WTC11 (cell line): ENCODE results near the gene ERC1. TPM values are rescaled to one million over a fixed set of nuclear protein-coding genes. Genes with fewer than 3 reads are reported as not detected.

Source experiments
- ATAC-seq: fragments of 200-7000 bp; cut with Tn5 transposase; 2 replicates; pipeline ENCODE4 v1.10.0; 2021; ENCODE audit warnings: mild to moderate bottlenecking, moderate library complexity
- CTCF ChIA-PET: fragments of 300-600 bp; sonication (Branson Sonifier 250); formaldehyde crosslinking; loops from one replicate; lab custom pipeline; 2021; ENCODE audit warnings: antibody characterized with exemption; lab: Charles Lee
- POLR2A ChIA-PET: fragments of 350-600 bp; sonication (Branson Sonifier 250); formaldehyde crosslinking; loops from one replicate; lab custom pipeline; 2021; ENCODE audit warnings: antibody characterized with exemption; lab: Charles Lee
- DNase-seq: peaks from one replicate; pipeline ENCODE4 v3.0.0; 2021; ENCODE audit warnings: low spot score
- H3K27ac Mint-ChIP-seq: 2 replicates; pipeline ENCODE4 v1.8.0; 2021; ENCODE audit warnings: mixed read lengths
- H3K27me3 Mint-ChIP-seq: 2 replicates; pipeline ENCODE4 v1.8.0; 2021; ENCODE audit warnings: low read depth, mild to moderate bottlenecking, moderate library complexity, mixed read lengths
- H3K36me3 Mint-ChIP-seq: 2 replicates; pipeline ENCODE4 v1.8.0; 2021; ENCODE audit warnings: mixed read lengths
- H3K4me1 Mint-ChIP-seq: 2 replicates; pipeline ENCODE4 v1.8.0; 2022; ENCODE audit warnings: mixed read lengths
- H3K4me3 Mint-ChIP-seq: 2 replicates; pipeline ENCODE4 v1.8.0; 2021; ENCODE audit warnings: mild to moderate bottlenecking, moderate library complexity, mixed read lengths
- H3K9me3 Mint-ChIP-seq: 2 replicates; pipeline ENCODE4 v1.8.0; 2021; ENCODE audit warnings: mixed read lengths
- CTCF ChIP-seq: fragments of 200-600 bp; IDR thresholded peaks from 2 replicates; pipeline ENCODE4 v1.8.0; 2022; ENCODE audit warnings: antibody characterized with exemption
- GTF2I ChIP-seq: fragments of 250-450 bp; sonication (Bioruptor Pico); conservative IDR thresholded peaks from 2 replicates; pipeline ENCODE4 v1.4.0; 2021; ENCODE audit warnings: mild to moderate bottlenecking
- KAT7 ChIP-seq: sonication (generic); formaldehyde crosslinking; IDR thresholded peaks from 2 replicates; pipeline ENCODE4 v1.8.1; 2023; ENCODE audit warnings: missing genetic modification reagents, mild to moderate bottlenecking, borderline replicate concordance
- MAX ChIP-seq: sonication (generic); formaldehyde crosslinking; IDR thresholded peaks from 2 replicates; pipeline ENCODE4 v1.8.0; 2022; ENCODE audit warnings: mild to moderate bottlenecking, missing genetic modification reagents
- MXD4 ChIP-seq: fragments of 250-450 bp; sonication (Bioruptor Pico); IDR thresholded peaks from 2 replicates; pipeline ENCODE4 v1.8.0; 2021; ENCODE audit warnings: mild to moderate bottlenecking, moderate library complexity, borderline replicate concordance
- MYBL2 ChIP-seq: sonication (generic); formaldehyde crosslinking; IDR thresholded peaks from 2 replicates; pipeline ENCODE4 v1.8.1; 2023; ENCODE audit warnings: mild to moderate bottlenecking, moderate library complexity, missing genetic modification reagents
- NFATC4 ChIP-seq: fragments of 250-450 bp; sonication (Bioruptor Pico); IDR thresholded peaks from 2 replicates; pipeline ENCODE4 v1.9.0; 2021; ENCODE audit warnings: mild to moderate bottlenecking
- RELA ChIP-seq: sonication (generic); formaldehyde crosslinking; IDR thresholded peaks from 2 replicates; pipeline ENCODE4 v1.8.1; 2022; ENCODE audit warnings: missing genetic modification reagents, mild to moderate bottlenecking, borderline replicate concordance
- SMAD4 ChIP-seq: sonication (generic); formaldehyde crosslinking; IDR thresholded peaks from 2 replicates; pipeline ENCODE4 v1.8.0; 2022; ENCODE audit warnings: mild to moderate bottlenecking, missing genetic modification reagents
- SOX15 ChIP-seq: fragments of 250-450 bp; sonication (Bioruptor Pico); IDR thresholded peaks from 2 replicates; pipeline ENCODE4 v1.9.0; 2021; ENCODE audit warnings: mild to moderate bottlenecking
- TEAD1 ChIP-seq: sonication (generic); formaldehyde crosslinking; IDR thresholded peaks from 2 replicates; pipeline ENCODE4 v1.8.0; 2022; ENCODE audit warnings: mild to moderate bottlenecking, missing genetic modification reagents
- TEAD4 ChIP-seq: sonication (generic); formaldehyde crosslinking; IDR thresholded peaks from 2 replicates; pipeline ENCODE4 v1.8.0; 2022; ENCODE audit warnings: mild to moderate bottlenecking, missing genetic modification reagents
- ZNF138 ChIP-seq: sonication (generic); formaldehyde crosslinking; conservative IDR thresholded peaks from 2 replicates; pipeline ENCODE4 v1.8.1; 2022; ENCODE audit warnings: mild to moderate bottlenecking, moderate library complexity, missing genetic modification reagents
- ZNF232 ChIP-seq: sonication (generic); formaldehyde crosslinking; IDR thresholded peaks from 2 replicates; pipeline ENCODE4 v1.8.0; 2022; ENCODE audit warnings: mild to moderate bottlenecking, missing genetic modification reagents
- ZNF281 ChIP-seq: sonication (generic); formaldehyde crosslinking; IDR thresholded peaks from 2 replicates; pipeline ENCODE4 v1.8.0; 2023; ENCODE audit warnings: mild to moderate bottlenecking, missing genetic modification reagents
- ZNF396 ChIP-seq: fragments of 250-450 bp; sonication (Bioruptor Pico); IDR thresholded peaks from 2 replicates; pipeline ENCODE4 v1.8.0; 2021; ENCODE audit warnings: mild to moderate bottlenecking, moderate library complexity, borderline replicate concordance
- total RNA-seq: library from RNA; stranded (reverse); gene quantifications from 3 replicates; pipeline ENCODE4 v1.2.3, GENCODE V29; 2021
- TF ChIP-seq, protein P1 (sequence below): sonication (generic); formaldehyde crosslinking; IDR thresholded peaks from 2 replicates; pipeline ENCODE4 v1.8.1; 2023; ENCODE audit warnings: mild to moderate bottlenecking, missing genetic modification reagents, moderate library complexity
- TF ChIP-seq, protein P2 (sequence below): sonication (generic); formaldehyde crosslinking; conservative IDR thresholded peaks from 2 replicates; pipeline ENCODE4 v1.8.1; 2023; ENCODE audit warnings: mild to moderate bottlenecking, low read depth, missing genetic modification reagents, moderate library complexity
- TF ChIP-seq, protein P3 (sequence below): sonication (generic); formaldehyde crosslinking; IDR thresholded peaks from 2 replicates; pipeline ENCODE4 v1.8.1; 2023; ENCODE audit warnings: mild to moderate bottlenecking, missing genetic modification reagents, borderline replicate concordance

Gene ERC1
- total RNA-seq, 1 experiment from 2014 or later = 47.5 TPM

DNA sequence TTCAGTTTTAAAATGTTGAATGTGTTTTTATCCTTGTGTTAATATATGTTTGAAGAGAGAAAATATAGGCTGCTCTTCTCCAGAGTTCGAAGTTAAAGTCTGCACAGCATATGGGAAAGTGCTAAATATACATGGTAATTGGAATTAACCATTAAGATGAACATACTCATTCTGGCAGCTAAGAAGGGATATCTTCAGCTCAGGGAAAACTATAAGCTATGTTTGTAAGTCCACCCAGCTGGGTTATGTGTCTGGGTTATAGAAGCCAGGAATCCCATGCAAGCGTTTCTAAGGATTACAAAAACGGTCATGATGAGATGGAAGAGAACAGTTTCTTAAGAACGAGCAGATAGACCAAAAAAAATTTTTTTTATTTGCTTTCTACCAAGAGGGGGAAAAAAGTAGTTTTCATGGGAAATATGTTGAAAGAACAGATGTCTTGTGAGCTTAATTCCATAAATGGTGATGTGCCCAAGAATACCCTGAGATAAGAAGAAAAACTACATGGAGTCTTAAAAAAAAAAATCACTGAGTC lies 404.5 kb downstream of the ERC1 start:
- H3K36me3 Mint-ChIP-seq = peaks cover 55% of the 10 kb centered on the region
- DNase-seq = no peak
- no peaks in the 10 kb centered on the region for H3K4me1 Mint-ChIP-seq
- no peak overlapping the region for H3K27ac Mint-ChIP-seq
- no peak for ATAC-seq
- POLR2A ChIA-PET = no interaction called here
- no peak overlapping the region for H3K4me3 Mint-ChIP-seq
- TF ChIP-seq KAT7 (no peak), ZNF138 (no peak), RELA (no peak), TEAD1 (CRISPR knock-in tag) (no peak), GTF2I (CRISPR knock-in tag) (no peak), NFATC4 (CRISPR knock-in tag) (no peak), TEAD4 (CRISPR knock-in tag) (no peak), MAX (CRISPR knock-in tag) (no peak), MXD4 (CRISPR knock-in tag) (no peak), SMAD4 (no peak), MYBL2 (CRISPR knock-in tag) (no peak), CTCF (no peak), SOX15 (CRISPR knock-in tag) (no peak), ZNF232 (no peak)
- TF ChIP-seq, protein P1, sequence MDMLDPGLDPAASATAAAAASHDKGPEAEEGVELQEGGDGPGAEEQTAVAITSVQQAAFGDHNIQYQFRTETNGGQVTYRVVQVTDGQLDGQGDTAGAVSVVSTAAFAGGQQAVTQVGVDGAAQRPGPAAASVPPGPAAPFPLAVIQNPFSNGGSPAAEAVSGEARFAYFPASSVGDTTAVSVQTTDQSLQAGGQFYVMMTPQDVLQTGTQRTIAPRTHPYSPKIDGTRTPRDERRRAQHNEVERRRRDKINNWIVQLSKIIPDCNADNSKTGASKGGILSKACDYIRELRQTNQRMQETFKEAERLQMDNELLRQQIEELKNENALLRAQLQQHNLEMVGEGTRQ = no peak
- TF ChIP-seq, protein P2, sequence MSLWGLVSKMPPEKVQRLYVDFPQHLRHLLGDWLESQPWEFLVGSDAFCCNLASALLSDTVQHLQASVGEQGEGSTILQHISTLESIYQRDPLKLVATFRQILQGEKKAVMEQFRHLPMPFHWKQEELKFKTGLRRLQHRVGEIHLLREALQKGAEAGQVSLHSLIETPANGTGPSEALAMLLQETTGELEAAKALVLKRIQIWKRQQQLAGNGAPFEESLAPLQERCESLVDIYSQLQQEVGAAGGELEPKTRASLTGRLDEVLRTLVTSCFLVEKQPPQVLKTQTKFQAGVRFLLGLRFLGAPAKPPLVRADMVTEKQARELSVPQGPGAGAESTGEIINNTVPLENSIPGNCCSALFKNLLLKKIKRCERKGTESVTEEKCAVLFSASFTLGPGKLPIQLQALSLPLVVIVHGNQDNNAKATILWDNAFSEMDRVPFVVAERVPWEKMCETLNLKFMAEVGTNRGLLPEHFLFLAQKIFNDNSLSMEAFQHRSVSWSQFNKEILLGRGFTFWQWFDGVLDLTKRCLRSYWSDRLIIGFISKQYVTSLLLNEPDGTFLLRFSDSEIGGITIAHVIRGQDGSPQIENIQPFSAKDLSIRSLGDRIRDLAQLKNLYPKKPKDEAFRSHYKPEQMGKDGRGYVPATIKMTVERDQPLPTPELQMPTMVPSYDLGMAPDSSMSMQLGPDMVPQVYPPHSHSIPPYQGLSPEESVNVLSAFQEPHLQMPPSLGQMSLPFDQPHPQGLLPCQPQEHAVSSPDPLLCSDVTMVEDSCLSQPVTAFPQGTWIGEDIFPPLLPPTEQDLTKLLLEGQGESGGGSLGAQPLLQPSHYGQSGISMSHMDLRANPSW (CRISPR knock-in tag) = no peak
- TF ChIP-seq, all 79 proteins: peak for 0
- CTCF ChIA-PET = interaction anchor here (1.6 kb wide), 1 partner anchor 278 kb away, joined by 6 read pairs; no protein-coding TSS in a partner anchor
- H3K9me3 Mint-ChIP-seq = peaks cover 54% of the 10 kb centered on the region
- peaks cover 4% of the 10 kb centered on the region; the same call in 1 of the 2 replicates for H3K27me3 Mint-ChIP-seq

DNA sequence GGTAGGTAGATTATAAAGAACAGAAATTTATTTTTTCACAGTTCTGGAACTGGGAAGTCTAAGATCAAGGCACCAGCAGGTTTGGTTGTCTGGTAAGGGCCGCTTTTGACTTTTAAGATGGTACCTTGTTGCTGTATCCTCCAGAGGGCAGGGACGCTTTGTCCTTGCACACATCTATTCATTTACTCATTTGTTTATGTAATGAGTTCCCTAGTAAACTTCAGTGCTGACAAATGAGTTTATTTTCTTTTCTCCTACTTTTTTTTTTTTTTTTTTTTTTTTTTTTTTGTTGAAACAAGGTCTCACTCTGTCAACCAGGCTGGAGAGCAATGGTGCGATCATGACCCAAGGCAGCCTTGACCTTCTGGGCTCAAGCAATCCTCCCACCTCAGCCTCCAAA lies 407.6 kb downstream of the ERC1 start:
- H3K27me3 Mint-ChIP-seq = no peaks in the 10 kb centered on the region
- POLR2A ChIA-PET = no interaction called here
- H3K36me3 Mint-ChIP-seq = peaks cover 23% of the 10 kb centered on the region
- no peak overlapping the region for H3K27ac Mint-ChIP-seq
- ATAC-seq (no peak), DNase-seq (no peak)
- CTCF ChIA-PET = no interaction called here
- H3K4me3 Mint-ChIP-seq = no peak overlapping the region
- H3K9me3 Mint-ChIP-seq = peaks cover 23% of the 10 kb centered on the region
- no peaks in the 10 kb centered on the region for H3K4me1 Mint-ChIP-seq
- no peak for TF ChIP-seq ZNF396 (CRISPR knock-in tag)
- TF ChIP-seq, protein P3, sequence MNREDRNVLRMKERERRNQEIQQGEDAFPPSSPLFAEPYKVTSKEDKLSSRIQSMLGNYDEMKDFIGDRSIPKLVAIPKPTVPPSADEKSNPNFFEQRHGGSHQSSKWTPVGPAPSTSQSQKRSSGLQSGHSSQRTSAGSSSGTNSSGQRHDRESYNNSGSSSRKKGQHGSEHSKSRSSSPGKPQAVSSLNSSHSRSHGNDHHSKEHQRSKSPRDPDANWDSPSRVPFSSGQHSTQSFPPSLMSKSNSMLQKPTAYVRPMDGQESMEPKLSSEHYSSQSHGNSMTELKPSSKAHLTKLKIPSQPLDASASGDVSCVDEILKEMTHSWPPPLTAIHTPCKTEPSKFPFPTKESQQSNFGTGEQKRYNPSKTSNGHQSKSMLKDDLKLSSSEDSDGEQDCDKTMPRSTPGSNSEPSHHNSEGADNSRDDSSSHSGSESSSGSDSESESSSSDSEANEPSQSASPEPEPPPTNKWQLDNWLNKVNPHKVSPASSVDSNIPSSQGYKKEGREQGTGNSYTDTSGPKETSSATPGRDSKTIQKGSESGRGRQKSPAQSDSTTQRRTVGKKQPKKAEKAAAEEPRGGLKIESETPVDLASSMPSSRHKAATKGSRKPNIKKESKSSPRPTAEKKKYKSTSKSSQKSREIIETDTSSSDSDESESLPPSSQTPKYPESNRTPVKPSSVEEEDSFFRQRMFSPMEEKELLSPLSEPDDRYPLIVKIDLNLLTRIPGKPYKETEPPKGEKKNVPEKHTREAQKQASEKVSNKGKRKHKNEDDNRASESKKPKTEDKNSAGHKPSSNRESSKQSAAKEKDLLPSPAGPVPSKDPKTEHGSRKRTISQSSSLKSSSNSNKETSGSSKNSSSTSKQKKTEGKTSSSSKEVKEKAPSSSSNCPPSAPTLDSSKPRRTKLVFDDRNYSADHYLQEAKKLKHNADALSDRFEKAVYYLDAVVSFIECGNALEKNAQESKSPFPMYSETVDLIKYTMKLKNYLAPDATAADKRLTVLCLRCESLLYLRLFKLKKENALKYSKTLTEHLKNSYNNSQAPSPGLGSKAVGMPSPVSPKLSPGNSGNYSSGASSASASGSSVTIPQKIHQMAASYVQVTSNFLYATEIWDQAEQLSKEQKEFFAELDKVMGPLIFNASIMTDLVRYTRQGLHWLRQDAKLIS (CRISPR knock-in tag) = no peak
- no peak for TF ChIP-seq ZNF281 (CRISPR knock-in tag)
- TF ChIP-seq, all 79 proteins: peak for 0
